MM.1S (cell line): ENCODE measurements around the gene AKR7A3.

ENCODE experiments used
- CTCF ChIP-seq: fragments of 300-600 bp; sonication (generic); IDR thresholded peaks from 2 replicates; pipeline ENCODE4 v1.5.1; 2016; ENCODE audit warnings: antibody characterized with exemption, low read length, mixed read lengths
- EZH2 ChIP-seq: fragments of 300-600 bp; sonication (generic); optimal IDR thresholded peaks from 2 replicates; pipeline ENCODE3; 2017; ENCODE audit warnings: low read depth, mild to moderate bottlenecking, antibody characterized with exemption, low read length, mixed read lengths
- EZH2phosphoT487 ChIP-seq: fragments of 300-600 bp; sonication (generic); IDR thresholded peaks from 2 replicates; pipeline ENCODE4 v1.6.1; 2018; ENCODE audit warnings: antibody characterized with exemption, low read length

GRCh38 chr1:19324665-19324990, 36.1 kb upstream of the AKR7A3 start:
- no peak for TF ChIP-seq CTCF
- no peak for TF ChIP-seq EZH2
- no peak for TF ChIP-seq EZH2phosphoT487
